A549 (cell line): ENCODE results near the gene CEP85.

Source experiments
- CBX8 ChIP-seq: fragments of 200-600 bp; sonication (generic); IDR thresholded peaks from 2 replicates; pipeline ENCODE4 v1.6.1; 2016
- EP300 ChIP-seq, 2 experiments: fragments of >200 bp; sonication (Bioruptor Twin); formaldehyde crosslinking; IDR thresholded peaks; 2 replicates in 1 of 2; 3 replicates in 1 of 2; pipeline ENCODE4 v1.6.1; 2016 to 2017
- FOXS1 ChIP-seq: fragments of 250-450 bp; sonication (Bioruptor Pico); IDR thresholded peaks from 2 replicates; pipeline ENCODE4 v1.5.0; 2020; ENCODE audit warnings: mild to moderate bottlenecking, moderate library complexity
- HDAC2 ChIP-seq: fragments of 200-600 bp; sonication (generic); IDR thresholded peaks from 2 replicates; pipeline ENCODE4 v1.6.1; 2016
- MAFK ChIP-seq: fragments of 450-650 bp; IDR thresholded peaks from 2 replicates; pipeline ENCODE4 v1.6.1; 2014; ENCODE audit not compliant: partially characterized antibody
- MYC ChIP-seq: IDR thresholded peaks from 2 replicates; pipeline ENCODE4 v1.6.1; 2012; ENCODE audit warnings: mild to moderate bottlenecking, inconsistent platforms, low read length, improper control_type of control experiment, borderline replicate concordance
- POLR2A ChIP-seq: IDR thresholded peaks from 2 replicates; pipeline ENCODE4 v1.6.1; 2012; ENCODE audit warnings: mild to moderate bottlenecking, low read length
- RAD21 ChIP-seq, 2 experiments: fragments of >200 bp in 1 of 2; sonication (Bioruptor Twin) in 1 of 2; formaldehyde crosslinking in 1 of 2; IDR thresholded peaks in 1 of 2; conservative IDR thresholded peaks in 1 of 2; 2 replicates in 1 of 2; 3 replicates in 1 of 2; pipeline ENCODE4 v1.6.1; 2012 to 2018; ENCODE audit warnings: inconsistent platforms in 1 of 2
- ZC3H11A ChIP-seq: fragments of 450-650 bp; IDR thresholded peaks from 2 replicates; pipeline ENCODE4 v1.6.1; 2014; ENCODE audit warnings: antibody characterized with exemption, mild to moderate bottlenecking
- ZFP36 ChIP-seq: fragments of 450-650 bp; IDR thresholded peaks from 2 replicates; pipeline ENCODE4 v1.6.1; 2014; ENCODE audit warnings: borderline replicate concordance; ENCODE audit not compliant: partially characterized antibody
- TF ChIP-seq, protein P1 (sequence below): fragments of 450-650 bp; IDR thresholded peaks from 2 replicates; pipeline ENCODE4 v1.6.1; 2014; ENCODE audit warnings: antibody characterized with exemption
- TF ChIP-seq, protein P2 (sequence below): fragments of >200 bp; sonication (Bioruptor Twin); formaldehyde crosslinking; IDR thresholded peaks from 3 replicates; pipeline ENCODE4 v1.5.1; 2016
- TF ChIP-seq, protein P3 (sequence below): fragments of 200-600 bp; sonication (generic); IDR thresholded peaks from 2 replicates; pipeline ENCODE4 v1.6.1; 2016; ENCODE audit warnings: antibody characterized with exemption, mild to moderate bottlenecking, moderate library complexity

DNA sequence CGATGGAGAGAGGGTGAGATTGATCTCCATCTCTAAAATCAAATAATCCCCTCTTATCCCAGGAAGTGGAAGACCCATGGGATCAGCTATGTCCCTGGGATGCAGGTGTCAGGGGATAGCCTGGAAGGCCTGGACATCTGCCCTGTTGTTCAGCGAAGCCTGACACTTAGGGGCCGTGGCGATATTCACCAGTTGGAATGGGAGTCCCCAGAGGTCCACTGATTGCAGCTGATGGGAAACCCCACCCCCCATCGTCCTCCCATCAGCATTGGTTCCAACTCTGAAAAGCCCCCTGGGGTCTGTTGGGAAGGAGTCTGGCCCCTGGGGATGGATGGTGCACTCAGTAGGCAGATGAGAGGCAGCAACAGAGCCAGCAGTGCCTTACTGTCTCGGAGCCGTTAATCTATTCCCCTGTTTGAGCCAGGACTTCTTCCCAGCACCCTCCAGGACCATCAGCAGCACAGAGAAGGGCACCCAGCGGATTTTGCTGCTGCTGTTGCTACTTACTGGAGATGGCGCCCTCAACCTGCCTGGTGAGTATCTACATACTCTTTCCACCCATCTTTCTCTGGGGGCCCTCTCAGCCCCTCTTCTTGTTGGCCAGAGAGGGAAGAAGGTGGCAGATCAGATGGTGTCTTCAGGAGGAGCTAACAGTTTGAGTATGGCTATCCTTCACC lies 30.2 kb upstream of the CEP85 start:
- no peak for TF ChIP-seq MAFK
- TF ChIP-seq POLR2A, result no peak
- no peak for TF ChIP-seq EP300 (IDR thresholded peaks at IDR 0.05)
- TF ChIP-seq, protein P1, sequence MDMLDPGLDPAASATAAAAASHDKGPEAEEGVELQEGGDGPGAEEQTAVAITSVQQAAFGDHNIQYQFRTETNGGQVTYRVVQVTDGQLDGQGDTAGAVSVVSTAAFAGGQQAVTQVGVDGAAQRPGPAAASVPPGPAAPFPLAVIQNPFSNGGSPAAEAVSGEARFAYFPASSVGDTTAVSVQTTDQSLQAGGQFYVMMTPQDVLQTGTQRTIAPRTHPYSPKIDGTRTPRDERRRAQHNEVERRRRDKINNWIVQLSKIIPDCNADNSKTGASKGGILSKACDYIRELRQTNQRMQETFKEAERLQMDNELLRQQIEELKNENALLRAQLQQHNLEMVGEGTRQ, result no peak
- TF ChIP-seq RAD21 (conservative IDR thresholded peaks at IDR 0.05 in 1 of 2, IDR thresholded peaks at IDR 0.05 in 1 of 2), result no peak
- no peak for TF ChIP-seq HDAC2
- TF ChIP-seq, protein P2, sequence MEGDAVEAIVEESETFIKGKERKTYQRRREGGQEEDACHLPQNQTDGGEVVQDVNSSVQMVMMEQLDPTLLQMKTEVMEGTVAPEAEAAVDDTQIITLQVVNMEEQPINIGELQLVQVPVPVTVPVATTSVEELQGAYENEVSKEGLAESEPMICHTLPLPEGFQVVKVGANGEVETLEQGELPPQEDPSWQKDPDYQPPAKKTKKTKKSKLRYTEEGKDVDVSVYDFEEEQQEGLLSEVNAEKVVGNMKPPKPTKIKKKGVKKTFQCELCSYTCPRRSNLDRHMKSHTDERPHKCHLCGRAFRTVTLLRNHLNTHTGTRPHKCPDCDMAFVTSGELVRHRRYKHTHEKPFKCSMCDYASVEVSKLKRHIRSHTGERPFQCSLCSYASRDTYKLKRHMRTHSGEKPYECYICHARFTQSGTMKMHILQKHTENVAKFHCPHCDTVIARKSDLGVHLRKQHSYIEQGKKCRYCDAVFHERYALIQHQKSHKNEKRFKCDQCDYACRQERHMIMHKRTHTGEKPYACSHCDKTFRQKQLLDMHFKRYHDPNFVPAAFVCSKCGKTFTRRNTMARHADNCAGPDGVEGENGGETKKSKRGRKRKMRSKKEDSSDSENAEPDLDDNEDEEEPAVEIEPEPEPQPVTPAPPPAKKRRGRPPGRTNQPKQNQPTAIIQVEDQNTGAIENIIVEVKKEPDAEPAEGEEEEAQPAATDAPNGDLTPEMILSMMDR, result no peak
- TF ChIP-seq MYC, result no peak
- TF ChIP-seq FOXS1, result no peak
- TF ChIP-seq ZFP36, result no peak
- TF ChIP-seq, protein P3, sequence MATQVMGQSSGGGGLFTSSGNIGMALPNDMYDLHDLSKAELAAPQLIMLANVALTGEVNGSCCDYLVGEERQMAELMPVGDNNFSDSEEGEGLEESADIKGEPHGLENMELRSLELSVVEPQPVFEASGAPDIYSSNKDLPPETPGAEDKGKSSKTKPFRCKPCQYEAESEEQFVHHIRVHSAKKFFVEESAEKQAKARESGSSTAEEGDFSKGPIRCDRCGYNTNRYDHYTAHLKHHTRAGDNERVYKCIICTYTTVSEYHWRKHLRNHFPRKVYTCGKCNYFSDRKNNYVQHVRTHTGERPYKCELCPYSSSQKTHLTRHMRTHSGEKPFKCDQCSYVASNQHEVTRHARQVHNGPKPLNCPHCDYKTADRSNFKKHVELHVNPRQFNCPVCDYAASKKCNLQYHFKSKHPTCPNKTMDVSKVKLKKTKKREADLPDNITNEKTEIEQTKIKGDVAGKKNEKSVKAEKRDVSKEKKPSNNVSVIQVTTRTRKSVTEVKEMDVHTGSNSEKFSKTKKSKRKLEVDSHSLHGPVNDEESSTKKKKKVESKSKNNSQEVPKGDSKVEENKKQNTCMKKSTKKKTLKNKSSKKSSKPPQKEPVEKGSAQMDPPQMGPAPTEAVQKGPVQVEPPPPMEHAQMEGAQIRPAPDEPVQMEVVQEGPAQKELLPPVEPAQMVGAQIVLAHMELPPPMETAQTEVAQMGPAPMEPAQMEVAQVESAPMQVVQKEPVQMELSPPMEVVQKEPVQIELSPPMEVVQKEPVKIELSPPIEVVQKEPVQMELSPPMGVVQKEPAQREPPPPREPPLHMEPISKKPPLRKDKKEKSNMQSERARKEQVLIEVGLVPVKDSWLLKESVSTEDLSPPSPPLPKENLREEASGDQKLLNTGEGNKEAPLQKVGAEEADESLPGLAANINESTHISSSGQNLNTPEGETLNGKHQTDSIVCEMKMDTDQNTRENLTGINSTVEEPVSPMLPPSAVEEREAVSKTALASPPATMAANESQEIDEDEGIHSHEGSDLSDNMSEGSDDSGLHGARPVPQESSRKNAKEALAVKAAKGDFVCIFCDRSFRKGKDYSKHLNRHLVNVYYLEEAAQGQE, result no peak
- no peak for TF ChIP-seq ZC3H11A
- TF ChIP-seq CBX8, result no peak
